GM12892 (cell line): Measurements from ENCODE around the gene PC.

ENCODE experiments used
- POLR2A ChIP-seq: IDR thresholded peaks from 2 replicates; pipeline ENCODE4 v1.6.1; 2011; ENCODE audit warnings: low read depth, low read length, control low read depth
- POLR2AphosphoS5 ChIP-seq: IDR thresholded peaks from 2 replicates; pipeline ENCODE4 v1.6.1; 2011; ENCODE audit warnings: low read depth, low read length, control low read depth

- TF ChIP-seq POLR2A (no peak), POLR2AphosphoS5 (no peak)
These were observed 33.9 kb upstream of the PC start for GRCh38 chr11:66992041-66992440.
